CD4-positive, alpha-beta T cell treated with Interleukin-4 for 4 hours (primary cell): ENCODE measurements around the gene KREMEN1.

Experiments
- DNase-seq: peaks from one replicate; pipeline ENCODE4 v3.0.0-alpha.2; 2020

KREMEN1 gene

GRCh38 chr22:29154364-29155048 is 81.7 kb downstream of the KREMEN1 start:
- peak; percentile 46 for DNase-seq

DNA sequence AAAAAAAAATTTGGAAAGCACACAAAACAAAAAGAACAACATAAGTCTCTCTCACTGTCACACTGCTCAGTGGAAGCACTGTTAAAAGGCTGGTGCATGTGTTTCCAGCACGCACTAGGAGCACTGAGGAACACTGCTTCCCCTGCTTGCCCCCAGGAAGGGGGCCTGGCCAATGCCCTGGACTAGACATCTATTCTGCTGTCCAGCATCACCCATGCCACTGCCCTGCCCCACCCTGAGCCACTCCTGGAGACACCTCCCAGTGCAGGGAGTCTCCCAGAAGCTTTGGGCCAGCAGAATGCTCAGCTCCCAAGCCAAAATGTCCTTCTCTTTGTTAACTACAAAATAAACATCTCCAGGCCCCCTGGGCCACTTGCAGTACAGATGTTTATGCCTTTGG is 83.1 kb downstream of the KREMEN1 start:
- no peak for DNase-seq

GRCh38 chr22:29156507-29156906 is 83.7 kb downstream of the KREMEN1 start:
- DNase-seq, result no peak

DNA sequence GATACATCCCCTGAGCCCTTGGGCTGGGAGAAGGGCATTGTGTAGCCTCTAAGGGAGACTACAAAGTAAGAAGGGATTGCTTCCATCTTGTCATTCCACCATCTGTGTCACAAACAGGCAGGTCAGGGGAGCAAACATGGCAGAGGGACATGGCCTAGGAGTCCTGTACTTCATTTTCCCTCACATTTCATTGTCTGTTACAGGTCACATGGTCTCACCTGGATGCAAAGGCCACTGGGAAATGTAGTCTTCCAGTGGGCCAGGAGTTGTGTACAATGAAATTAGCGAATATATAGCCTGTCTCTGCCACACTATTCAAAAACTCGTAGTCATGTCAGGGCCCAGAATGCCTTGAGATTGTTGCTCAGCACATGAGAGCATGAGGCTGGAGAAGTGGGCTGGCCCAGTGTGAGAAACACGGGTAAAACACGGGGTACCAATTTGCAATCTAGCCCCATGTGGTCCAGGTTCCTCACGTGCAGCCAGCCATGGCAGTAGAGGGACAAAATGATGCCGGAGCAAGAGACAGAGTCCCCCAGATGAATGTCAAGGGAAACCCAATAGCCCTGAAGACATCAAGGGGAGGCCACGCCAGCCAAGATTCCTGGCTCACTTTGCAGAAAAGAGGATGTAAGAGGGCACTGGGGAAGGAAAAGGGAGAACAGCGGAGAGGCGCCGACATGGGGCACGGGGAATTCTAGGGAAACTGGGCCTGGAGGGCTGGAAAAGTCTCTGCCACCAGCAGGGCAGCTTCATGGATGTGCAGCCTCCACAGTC is 85.1 kb downstream of the KREMEN1 start:
- no peak for DNase-seq

DNA sequence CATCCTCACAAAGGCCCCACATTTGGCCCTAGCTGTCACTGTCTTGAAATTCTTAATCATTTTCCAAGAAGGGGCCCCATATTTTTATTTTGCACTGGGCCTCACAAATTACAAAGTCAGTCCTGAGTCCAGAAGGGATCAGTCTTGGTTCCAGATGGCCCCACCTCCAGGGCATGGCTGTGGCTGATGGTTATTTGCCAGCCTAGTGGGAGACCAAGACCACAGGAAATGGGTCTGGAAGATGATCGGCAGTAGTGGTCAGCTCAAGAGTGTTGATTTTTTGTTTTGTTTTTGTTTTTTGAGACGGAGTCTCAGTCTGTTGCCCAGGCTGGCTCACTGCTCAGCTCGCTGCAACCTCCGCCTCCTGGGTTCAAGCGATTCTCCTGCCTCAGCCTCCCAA is 85.7 kb downstream of the KREMEN1 start:
- no peak for DNase-seq

- no peak for DNase-seq
These were observed 91.0 kb downstream of the KREMEN1 start for GRCh38 chr22:29163808-29164207.

DNA sequence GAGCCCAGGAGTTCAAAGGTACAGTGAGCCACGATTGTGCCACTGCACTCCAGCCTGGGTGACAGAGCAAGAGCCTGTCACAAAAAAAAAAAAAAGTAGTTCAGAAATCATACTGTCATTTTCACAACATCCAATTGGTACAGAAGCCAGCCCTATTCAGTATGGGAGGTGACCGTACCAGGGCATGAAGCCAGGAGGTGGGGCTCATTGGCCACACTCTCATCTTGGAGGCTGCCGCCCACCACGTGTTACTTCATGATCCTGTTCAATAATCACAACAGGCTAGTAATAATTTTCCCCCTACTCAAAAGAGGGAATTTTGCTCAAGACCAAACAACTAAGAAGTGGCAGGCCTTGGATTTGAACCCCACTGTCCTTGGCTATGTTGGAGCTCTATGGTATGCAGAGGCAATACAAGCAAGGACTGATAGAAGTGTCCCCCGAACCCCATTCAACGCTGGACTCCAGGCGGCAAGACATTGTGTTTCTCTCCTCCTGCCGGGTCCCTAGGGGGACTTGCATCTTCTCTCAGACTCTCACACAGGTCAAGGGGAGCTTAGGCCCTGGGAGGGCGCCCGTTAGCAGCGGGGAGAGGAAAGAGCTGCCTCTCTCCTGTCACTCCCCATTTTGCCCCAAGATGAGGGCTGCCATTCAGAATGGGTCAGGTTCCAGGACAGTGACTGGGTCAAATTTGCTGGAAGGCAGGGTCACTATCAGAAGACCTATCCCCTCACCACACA is 92.7 kb downstream of the KREMEN1 start:
- no peak for DNase-seq

DNA sequence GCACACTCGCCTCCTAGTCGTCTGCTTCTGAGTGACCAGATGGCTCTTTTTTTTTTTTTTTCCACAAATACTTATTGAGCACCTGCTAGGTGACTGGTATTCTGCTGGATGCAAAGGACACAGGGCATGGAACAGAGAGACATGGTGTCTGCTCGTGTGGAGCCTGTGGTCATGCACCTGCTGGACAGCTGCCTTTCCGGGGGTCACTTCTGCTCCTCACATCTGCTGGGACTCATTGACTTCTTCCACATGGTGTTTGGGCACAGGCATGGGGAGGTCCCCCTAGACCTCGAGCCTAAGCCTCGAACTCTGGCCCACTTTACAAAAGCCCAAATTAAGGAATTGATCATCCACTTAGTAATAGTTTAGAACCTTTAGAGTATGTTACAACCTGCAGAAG is 93.3 kb downstream of the KREMEN1 start:
- DNase-seq, result no peak

DNA sequence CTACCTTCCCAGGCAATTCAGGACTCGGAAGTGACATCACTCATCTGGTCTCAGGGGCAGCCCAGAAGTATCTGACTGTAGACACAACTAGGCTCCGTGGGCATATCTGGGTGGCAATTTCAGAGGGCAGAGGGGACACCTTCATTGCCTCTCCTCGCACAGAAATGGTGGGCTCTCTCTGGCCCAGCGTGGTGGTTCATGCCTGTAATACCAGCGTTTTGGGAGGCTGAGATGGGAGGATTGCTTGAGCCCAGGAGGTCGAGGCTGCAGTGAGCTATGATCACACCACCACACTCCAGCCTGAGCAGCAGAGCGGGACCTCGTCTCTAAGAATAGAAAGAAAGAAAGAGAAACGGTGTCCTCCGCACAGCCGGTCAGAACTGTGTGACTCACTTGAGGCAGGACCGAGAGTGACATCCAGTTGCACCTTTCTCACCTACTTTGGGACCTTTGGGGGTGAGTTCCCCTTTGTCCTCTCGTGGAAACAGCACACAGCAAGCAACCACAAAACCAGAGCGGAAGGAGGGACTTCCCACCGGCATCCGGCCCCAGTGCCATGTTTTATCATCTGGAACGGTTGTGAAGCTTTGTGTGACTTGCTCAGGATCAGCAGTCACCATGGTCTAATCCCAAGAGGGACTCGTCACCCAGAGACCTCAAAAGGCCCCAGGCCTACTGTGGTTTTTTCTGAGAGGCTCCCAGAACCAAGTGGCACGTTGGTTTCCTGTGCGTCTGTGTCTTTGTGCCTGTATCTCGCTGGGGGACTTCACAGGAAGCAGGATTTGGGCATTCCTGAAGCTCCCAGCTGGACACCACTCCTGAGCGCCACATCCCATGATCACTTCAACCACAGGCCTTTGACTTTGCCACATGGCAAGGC is 94.4 kb downstream of the KREMEN1 start:
- peak; percentile 20 for DNase-seq

DNA sequence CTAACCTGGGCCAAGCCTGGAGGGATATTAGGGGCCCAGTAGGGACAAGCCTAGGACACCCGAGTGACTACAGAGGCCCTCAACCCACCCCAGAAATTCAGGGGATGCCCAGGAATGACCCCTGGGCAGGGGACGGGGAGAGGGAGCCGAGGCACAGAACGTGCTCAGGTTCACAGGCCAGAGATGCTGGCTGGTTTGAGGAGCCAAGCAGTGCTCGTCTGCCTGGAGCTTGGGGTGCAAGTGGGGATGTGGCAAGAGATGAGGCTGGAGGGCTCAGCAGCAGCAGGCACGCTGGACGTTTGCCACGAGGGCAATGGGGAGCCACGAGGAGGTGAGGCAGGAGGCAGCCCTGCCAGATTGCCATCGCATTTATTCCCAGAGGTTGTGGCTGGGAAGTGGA is 98.9 kb downstream of the KREMEN1 start:
- DNase-seq, result no peak

DNA sequence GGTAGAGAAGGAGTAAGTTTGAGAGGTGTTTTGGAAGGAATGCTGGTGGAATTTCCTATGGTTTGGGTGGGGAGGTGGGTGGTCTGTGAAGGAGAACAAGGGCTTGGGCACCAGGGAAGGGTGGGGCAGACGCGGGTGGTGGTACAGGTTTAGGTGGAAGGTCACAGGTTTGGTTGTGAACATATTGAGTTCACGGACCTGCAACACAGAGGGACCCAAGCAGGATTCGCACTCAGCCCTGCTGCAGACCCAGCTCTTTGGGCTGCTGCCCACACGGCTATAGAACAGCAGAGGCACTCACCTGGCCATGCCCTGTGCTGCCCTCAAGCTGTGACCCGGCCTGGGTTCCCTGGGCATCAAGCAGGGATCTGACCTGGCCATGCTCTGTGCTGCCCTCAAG is 99.4 kb downstream of the KREMEN1 start:
- DNase-seq, result no peak

DNA sequence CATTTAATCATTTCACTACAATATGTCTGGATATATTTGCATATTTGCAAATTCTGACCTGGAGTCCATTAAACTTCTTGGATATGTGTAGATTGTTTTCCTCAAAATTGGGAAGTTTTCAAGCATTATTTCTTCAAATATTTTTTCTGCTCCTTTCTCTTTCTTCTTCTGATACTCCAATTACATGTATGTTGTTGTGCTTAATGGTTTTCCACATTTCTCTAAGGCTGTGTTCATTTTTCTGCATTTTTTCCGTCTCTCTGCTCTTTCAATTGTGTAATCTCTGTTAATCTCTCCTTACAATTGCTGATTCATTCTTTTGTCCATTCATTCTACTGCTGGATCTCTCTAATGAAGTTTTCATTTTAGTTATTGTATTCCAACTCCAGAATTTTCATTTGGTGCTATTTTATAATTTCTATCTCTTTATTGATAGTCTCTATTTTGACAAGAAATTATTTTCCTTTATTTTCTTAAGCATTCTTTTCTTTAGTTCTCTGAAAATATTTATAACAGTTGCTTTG is 102.5 kb downstream of the KREMEN1 start:
- no peak for DNase-seq

- DNase-seq, result no peak
These were observed 111.4 kb downstream of the KREMEN1 start for GRCh38 chr22:29183971-29184848.

- no peak for DNase-seq
These were observed 112.1 kb downstream of the KREMEN1 start for GRCh38 chr22:29184849-29185490.

GRCh38 chr22:29186302-29186701 is 113.5 kb downstream of the KREMEN1 start:
- DNase-seq, result no peak

GRCh38 chr22:29187831-29188230 is 115.0 kb downstream of the KREMEN1 start:
- no peak for DNase-seq

- DNase-seq, result no peak
These were observed 117.2 kb downstream of the KREMEN1 start for GRCh38 chr22:29190051-29190450.

- DNase-seq, result no peak
These were observed 118.1 kb downstream of the KREMEN1 start for GRCh38 chr22:29190918-29191317.

GRCh38 chr22:29193021-29193420 is 120.2 kb downstream of the KREMEN1 start:
- no peak for DNase-seq

DNA sequence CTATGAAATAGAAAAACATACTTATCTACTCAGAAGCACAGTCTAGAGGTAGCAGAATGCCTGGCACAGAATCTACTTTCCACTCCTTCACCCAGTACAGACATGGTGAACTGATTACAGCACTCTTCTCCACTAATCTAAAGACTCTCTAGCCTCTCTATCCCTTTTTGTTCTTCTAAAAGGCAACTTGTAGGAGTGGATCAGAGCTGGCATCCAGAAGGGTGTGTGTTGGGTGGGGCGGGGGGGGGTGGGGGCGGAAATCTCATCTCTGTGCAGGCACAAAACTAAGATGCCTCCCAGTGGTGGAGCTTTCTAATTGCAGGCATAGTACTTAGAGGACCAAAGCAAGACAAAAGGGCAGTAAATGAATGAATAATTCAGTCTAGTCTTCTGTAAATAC is 121.3 kb downstream of the KREMEN1 start:
- no peak for DNase-seq
